ENCODE measurements around the gene DHRS9. TPM values are rescaled to one million over a fixed set of nuclear protein-coding genes. Genes with fewer than 3 reads are reported as not detected.

DHRS9 gene
- total RNA-seq, 1 experiment from 2014 or later, result 0.22 TPM

DNA sequence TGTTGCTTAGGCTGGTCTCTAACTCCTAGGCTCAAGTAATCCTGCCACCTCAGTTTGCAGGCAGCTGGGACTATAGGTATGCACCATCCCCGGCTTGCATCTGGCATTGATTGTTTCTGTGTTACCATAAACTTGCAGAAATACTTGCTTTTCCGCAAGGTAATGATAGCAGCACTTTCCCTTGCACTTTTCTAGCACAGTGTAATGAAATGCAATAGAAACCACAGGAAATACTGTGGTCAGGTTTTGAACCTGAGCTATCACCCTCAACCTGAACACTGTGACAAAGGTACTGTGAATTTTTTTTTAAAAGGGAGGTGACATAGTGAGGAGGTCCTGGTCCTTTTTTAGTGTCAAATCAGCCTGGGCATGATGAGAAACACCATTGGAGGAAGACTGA lies 38.3 kb downstream of the DHRS9 start:
- DNase-seq (peak; percentile 53), ATAC-seq (no peak)
- Histone ChIP-seq H3K4me1 (ENCODE audit: insufficient read depth, low read length) (peaks cover 13% of the 10 kb centered on the region; the same call in 1 of the 2 replicates), H3K27me3 (ENCODE audit: low read length) (no peaks in the 10 kb centered on the region), H3K36me3 (ENCODE audit: low read depth, low read length) (no peaks in the 10 kb centered on the region), H3K27ac (ENCODE audit: low read length) (no peak overlapping the region), H3K9ac (ENCODE audit: low read length) (no peak overlapping the region), H4K20me1 (ENCODE audit: low read length) (no peaks in the 10 kb centered on the region), H2AFZ (ENCODE audit: low read length) (no peak overlapping the region), H3K9me2 (replicated peaks; ENCODE audit: low read length) (no peaks in the 10 kb centered on the region), H3K4me3 (ENCODE audit: low read length) (no peak overlapping the region), H3F3A (ENCODE audit: low read length, unreplicated experiment) (no peaks in the 10 kb centered on the region), H3K79me2 (ENCODE audit: low read length) (no peaks in the 10 kb centered on the region), H3K4me2 (ENCODE audit: low read length) (no peak overlapping the region), H3K9me3 (ENCODE audit: low read length) (no peaks in the 10 kb centered on the region)
- BruUV-seq (replicated peaks), result no TSS peak
- intact Hi-C loops (cut with micrococcal nuclease), result loop anchor here (2.0 kb wide), 3 partner anchors 25 to 113 kb away; no protein-coding TSS in a partner anchor
- CTCF ChIA-PET, result interaction anchor here (0.7 kb wide), 1 partner anchor 23 kb away, joined by 3 read pairs; no protein-coding TSS in a partner anchor
- POLR2A ChIA-PET (ENCODE audit: unreplicated experiment), result interaction anchor here (0.6 kb wide), 1 partner anchor 404 kb away, joined by 4 read pairs; no protein-coding TSS in a partner anchor
- TF ChIP-seq EZH2 (IDR thresholded peaks at IDR 0.05; ENCODE audit: low read length, unreplicated experiment) (no peak), EZH2phosphoT487 (IDR thresholded peaks at IDR 0.05; ENCODE audit: borderline replicate concordance, low read length) (no peak)
- TF ChIP-seq, protein P1, sequence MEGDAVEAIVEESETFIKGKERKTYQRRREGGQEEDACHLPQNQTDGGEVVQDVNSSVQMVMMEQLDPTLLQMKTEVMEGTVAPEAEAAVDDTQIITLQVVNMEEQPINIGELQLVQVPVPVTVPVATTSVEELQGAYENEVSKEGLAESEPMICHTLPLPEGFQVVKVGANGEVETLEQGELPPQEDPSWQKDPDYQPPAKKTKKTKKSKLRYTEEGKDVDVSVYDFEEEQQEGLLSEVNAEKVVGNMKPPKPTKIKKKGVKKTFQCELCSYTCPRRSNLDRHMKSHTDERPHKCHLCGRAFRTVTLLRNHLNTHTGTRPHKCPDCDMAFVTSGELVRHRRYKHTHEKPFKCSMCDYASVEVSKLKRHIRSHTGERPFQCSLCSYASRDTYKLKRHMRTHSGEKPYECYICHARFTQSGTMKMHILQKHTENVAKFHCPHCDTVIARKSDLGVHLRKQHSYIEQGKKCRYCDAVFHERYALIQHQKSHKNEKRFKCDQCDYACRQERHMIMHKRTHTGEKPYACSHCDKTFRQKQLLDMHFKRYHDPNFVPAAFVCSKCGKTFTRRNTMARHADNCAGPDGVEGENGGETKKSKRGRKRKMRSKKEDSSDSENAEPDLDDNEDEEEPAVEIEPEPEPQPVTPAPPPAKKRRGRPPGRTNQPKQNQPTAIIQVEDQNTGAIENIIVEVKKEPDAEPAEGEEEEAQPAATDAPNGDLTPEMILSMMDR (conservative IDR thresholded peaks at IDR 0.05; ENCODE audit: low read depth, low read length), result no peak

DNA sequence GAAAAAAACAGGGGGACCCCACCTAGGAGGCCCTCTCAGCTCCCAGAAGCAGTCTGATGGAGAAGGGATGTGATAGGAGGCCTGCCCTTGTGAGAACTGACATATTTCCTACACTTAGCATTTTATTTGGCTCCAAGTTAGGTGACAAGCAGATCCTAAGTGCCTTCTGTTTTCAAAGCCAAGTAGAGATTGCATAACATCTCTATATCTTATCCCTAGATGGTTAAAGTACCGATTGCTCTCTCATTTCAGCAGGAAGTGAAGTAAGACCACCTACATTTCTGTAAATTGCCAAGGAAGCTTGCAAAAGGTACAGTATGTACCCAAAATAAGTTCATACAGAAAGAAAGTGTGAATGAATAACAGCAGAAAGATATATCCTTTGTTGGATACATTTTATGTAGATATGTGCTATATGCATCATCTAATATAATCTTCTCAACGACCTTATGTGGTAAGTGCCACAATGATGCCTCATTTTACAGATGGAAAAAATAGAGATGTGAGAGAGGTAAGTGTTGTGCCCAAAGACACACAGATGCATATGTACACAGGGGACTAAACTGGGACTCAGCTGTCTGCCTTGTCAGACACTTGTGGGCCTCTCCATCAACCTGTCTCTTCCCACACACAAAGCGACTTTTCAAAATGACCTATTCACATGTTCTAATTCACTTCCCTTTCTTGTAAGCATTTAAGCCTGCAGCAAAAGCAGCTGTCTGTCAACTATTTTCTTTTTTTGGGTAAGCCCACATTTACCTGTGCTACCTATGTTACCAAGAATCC lies 38.9 kb downstream of the DHRS9 start:
- Histone ChIP-seq H3K4me2 (ENCODE audit: low read length) (no peak overlapping the region), H3K36me3 (ENCODE audit: low read depth, low read length) (no peaks in the 10 kb centered on the region), H3K9ac (ENCODE audit: low read length) (no peak overlapping the region), H3K9me2 (replicated peaks; ENCODE audit: low read length) (no peaks in the 10 kb centered on the region), H2AFZ (ENCODE audit: low read length) (no peak overlapping the region), H3K27ac (ENCODE audit: low read length) (no peak overlapping the region), H3K27me3 (ENCODE audit: low read length) (no peaks in the 10 kb centered on the region), H3K4me3 (ENCODE audit: low read length) (no peak overlapping the region), H4K20me1 (ENCODE audit: low read length) (no peaks in the 10 kb centered on the region), H3K4me1 (ENCODE audit: insufficient read depth, low read length) (peaks cover 13% of the 10 kb centered on the region; the same call in 1 of the 2 replicates), H3F3A (ENCODE audit: low read length, unreplicated experiment) (no peaks in the 10 kb centered on the region), H3K9me3 (ENCODE audit: low read length) (no peaks in the 10 kb centered on the region), H3K79me2 (ENCODE audit: low read length) (no peaks in the 10 kb centered on the region)
- no TSS peak for BruUV-seq (replicated peaks)
- ChIA-PET CTCF (interaction anchor here (0.7 to 1.6 kb wide), 2 partner anchors 23 to 114 kb away, joined by 3 to 16 read pairs; no protein-coding TSS in a partner anchor), POLR2A (ENCODE audit: unreplicated experiment) (no interaction called here)
- TF ChIP-seq, protein P1 (conservative IDR thresholded peaks at IDR 0.05; ENCODE audit: low read depth, low read length), result no peak
- no peak for TF ChIP-seq EZH2 (IDR thresholded peaks at IDR 0.05; ENCODE audit: low read length, unreplicated experiment)
- TF ChIP-seq EZH2phosphoT487 (IDR thresholded peaks at IDR 0.05; ENCODE audit: borderline replicate concordance, low read length), result no peak
- ATAC-seq, result no peak
- no peak for DNase-seq
- intact Hi-C loops (cut with micrococcal nuclease), result loop anchor here (2.0 kb wide), 3 partner anchors 25 to 113 kb away; no protein-coding TSS in a partner anchor
